HEK293 (cell line): ENCODE data around the gene RGS19.

Experiments
- BCL11B ChIP-seq: fragments of 450-650 bp; formaldehyde crosslinking; IDR thresholded peaks from 2 replicates; pipeline ENCODE4 v1.5.1; 2016; ENCODE audit warnings: low read depth, missing biosample characterization, missing genetic modification characterization
- GLI2 ChIP-seq: fragments of 450-650 bp; formaldehyde crosslinking; IDR thresholded peaks from 2 replicates; pipeline ENCODE4; 2017; ENCODE audit warnings: missing biosample characterization, missing genetic modification characterization, low read depth, borderline replicate concordance
- GLIS1 ChIP-seq: fragments of 450-650 bp; formaldehyde crosslinking; IDR thresholded peaks from 2 replicates; pipeline ENCODE4 v1.5.1; 2016; ENCODE audit warnings: missing biosample characterization, missing genetic modification characterization
- GLIS2 ChIP-seq: fragments of 450-650 bp; formaldehyde crosslinking; IDR thresholded peaks from 2 replicates; pipeline ENCODE4 v1.5.1; 2016; ENCODE audit warnings: missing biosample characterization, missing genetic modification characterization
- KLF8 ChIP-seq: fragments of 450-650 bp; formaldehyde crosslinking; IDR thresholded peaks from 2 replicates; pipeline ENCODE4 v1.5.1; 2016; ENCODE audit warnings: missing biosample characterization, missing genetic modification characterization
- MEIS1 ChIP-seq: sonication (generic); formaldehyde crosslinking; IDR thresholded peaks from 2 replicates; pipeline ENCODE4 v1.8.1; 2022; ENCODE audit warnings: missing genetic modification reagents, mild to moderate bottlenecking, borderline replicate concordance
- MYNN ChIP-seq: fragments of 450-650 bp; formaldehyde crosslinking; IDR thresholded peaks from 2 replicates; pipeline ENCODE4 v1.5.1; 2016; ENCODE audit warnings: missing biosample characterization, missing genetic modification characterization, borderline replicate concordance
- REPIN1 ChIP-seq: fragments of 450-650 bp; formaldehyde crosslinking; IDR thresholded peaks from 2 replicates; pipeline ENCODE4 v1.5.1; 2017; ENCODE audit warnings: missing biosample characterization, missing genetic modification characterization, low read depth
- SCRT1 ChIP-seq: fragments of 450-650 bp; formaldehyde crosslinking; IDR thresholded peaks from 2 replicates; pipeline ENCODE4 v1.5.1; 2016; ENCODE audit warnings: missing biosample characterization, missing genetic modification characterization, borderline replicate concordance
- YY2 ChIP-seq: fragments of 450-650 bp; formaldehyde crosslinking; IDR thresholded peaks from 2 replicates; pipeline ENCODE4 v1.5.1; 2016; ENCODE audit warnings: missing biosample characterization, missing genetic modification characterization
- ZBTB7A ChIP-seq: fragments of 450-650 bp; formaldehyde crosslinking; IDR thresholded peaks from 2 replicates; pipeline ENCODE4 v1.5.1; 2016; ENCODE audit warnings: low read depth, missing biosample characterization, missing genetic modification characterization
- ZBTB8A ChIP-seq: fragments of 450-650 bp; formaldehyde crosslinking; IDR thresholded peaks from 2 replicates; pipeline ENCODE4 v1.5.1; 2016; ENCODE audit warnings: missing biosample characterization, missing genetic modification characterization
- ZIC2 ChIP-seq: fragments of 450-650 bp; formaldehyde crosslinking; IDR thresholded peaks from 2 replicates; pipeline ENCODE4 v1.5.1; 2016; ENCODE audit warnings: missing biosample characterization, missing genetic modification characterization
- ZNF138 ChIP-seq: fragments of 450-650 bp; formaldehyde crosslinking; IDR thresholded peaks from 2 replicates; pipeline ENCODE4 v1.5.1; 2016; ENCODE audit warnings: missing biosample characterization, missing genetic modification characterization, borderline replicate concordance
- ZNF157 ChIP-seq: fragments of 450-650 bp; formaldehyde crosslinking; IDR thresholded peaks from 2 replicates; pipeline ENCODE4 v1.5.1; 2016; ENCODE audit warnings: missing biosample characterization, missing genetic modification characterization
- ZNF169 ChIP-seq: fragments of 450-650 bp; formaldehyde crosslinking; IDR thresholded peaks from 2 replicates; pipeline ENCODE4 v1.5.1; 2016; ENCODE audit warnings: missing biosample characterization, missing genetic modification characterization
- ZNF184 ChIP-seq: fragments of 450-650 bp; IDR thresholded peaks from 2 replicates; pipeline ENCODE4 v1.5.1; 2018; ENCODE audit warnings: missing biosample characterization, mild to moderate bottlenecking, missing genetic modification characterization
- ZNF214 ChIP-seq: fragments of 450-650 bp; formaldehyde crosslinking; IDR thresholded peaks from 2 replicates; pipeline ENCODE4 v1.5.1; 2017; ENCODE audit warnings: missing biosample characterization, mild to moderate bottlenecking, missing genetic modification characterization, borderline replicate concordance
- ZNF311 ChIP-seq: fragments of 450-650 bp; formaldehyde crosslinking; IDR thresholded peaks from 2 replicates; pipeline ENCODE4 v1.5.1; 2017; ENCODE audit warnings: missing biosample characterization, missing genetic modification characterization, borderline replicate concordance
- ZNF354C ChIP-seq: fragments of 450-650 bp; formaldehyde crosslinking; IDR thresholded peaks from 2 replicates; pipeline ENCODE4 v1.5.1; 2016; ENCODE audit warnings: missing biosample characterization, missing genetic modification characterization, low read depth, borderline replicate concordance
- ZNF423 ChIP-seq: fragments of 450-650 bp; formaldehyde crosslinking; IDR thresholded peaks from 2 replicates; pipeline ENCODE4 v1.5.1; 2016; ENCODE audit warnings: missing biosample characterization, missing genetic modification characterization
- ZNF530 ChIP-seq: fragments of 450-650 bp; formaldehyde crosslinking; IDR thresholded peaks from 2 replicates; pipeline ENCODE4 v1.5.1; 2016; ENCODE audit warnings: low read depth, missing biosample characterization, missing genetic modification characterization
- ZNF544 ChIP-seq: fragments of 450-650 bp; formaldehyde crosslinking; IDR thresholded peaks from 2 replicates; pipeline ENCODE4 v1.5.0; 2017; ENCODE audit warnings: missing biosample characterization, missing genetic modification characterization
- ZNF555 ChIP-seq: fragments of 450-650 bp; formaldehyde crosslinking; conservative IDR thresholded peaks from 2 replicates; pipeline ENCODE4 v1.5.1; 2017; ENCODE audit warnings: missing biosample characterization, mild to moderate bottlenecking, missing genetic modification characterization, inconsistent platforms
- ZNF600 ChIP-seq: fragments of 450-650 bp; formaldehyde crosslinking; IDR thresholded peaks from 2 replicates; pipeline ENCODE4 v1.5.1; 2016; ENCODE audit warnings: missing biosample characterization, missing genetic modification characterization
- ZNF624 ChIP-seq: fragments of 450-650 bp; formaldehyde crosslinking; IDR thresholded peaks from 2 replicates; pipeline ENCODE4 v1.5.1; 2017; ENCODE audit warnings: missing biosample characterization, missing genetic modification characterization
- ZNF785 ChIP-seq: fragments of 450-650 bp; formaldehyde crosslinking; IDR thresholded peaks from 2 replicates; pipeline ENCODE4 v1.5.1; 2016; ENCODE audit warnings: missing biosample characterization, missing genetic modification characterization
- ZXDB ChIP-seq: fragments of 450-650 bp; formaldehyde crosslinking; IDR thresholded peaks from 2 replicates; pipeline ENCODE4 v1.5.1; 2016; ENCODE audit warnings: missing biosample characterization, missing genetic modification characterization
- TF ChIP-seq, protein P1 (sequence below): fragments of 450-650 bp; formaldehyde crosslinking; IDR thresholded peaks from 2 replicates; pipeline ENCODE4 v1.5.1; 2016; ENCODE audit warnings: missing biosample characterization, missing genetic modification characterization
- TF ChIP-seq, protein P2 (sequence below): fragments of 450-650 bp; formaldehyde crosslinking; IDR thresholded peaks from 2 replicates; pipeline ENCODE4 v1.5.1; 2016; ENCODE audit warnings: missing biosample characterization, missing genetic modification characterization
- TF ChIP-seq, protein P3 (sequence below): fragments of 450-650 bp; formaldehyde crosslinking; IDR thresholded peaks from 2 replicates; pipeline ENCODE4 v1.5.1; 2016; ENCODE audit warnings: missing biosample characterization, missing genetic modification characterization
- TF ChIP-seq, protein P4 (sequence below): fragments of 450-650 bp; formaldehyde crosslinking; IDR thresholded peaks from 2 replicates; pipeline ENCODE4 v1.5.1; 2017; ENCODE audit warnings: missing biosample characterization, mild to moderate bottlenecking, missing genetic modification characterization, moderate library complexity
- TF ChIP-seq, protein P5 (sequence below): fragments of 450-650 bp; formaldehyde crosslinking; IDR thresholded peaks from 2 replicates; pipeline ENCODE4 v1.5.1; 2016; ENCODE audit warnings: missing biosample characterization, missing genetic modification characterization

The RGS19 gene

DNA sequence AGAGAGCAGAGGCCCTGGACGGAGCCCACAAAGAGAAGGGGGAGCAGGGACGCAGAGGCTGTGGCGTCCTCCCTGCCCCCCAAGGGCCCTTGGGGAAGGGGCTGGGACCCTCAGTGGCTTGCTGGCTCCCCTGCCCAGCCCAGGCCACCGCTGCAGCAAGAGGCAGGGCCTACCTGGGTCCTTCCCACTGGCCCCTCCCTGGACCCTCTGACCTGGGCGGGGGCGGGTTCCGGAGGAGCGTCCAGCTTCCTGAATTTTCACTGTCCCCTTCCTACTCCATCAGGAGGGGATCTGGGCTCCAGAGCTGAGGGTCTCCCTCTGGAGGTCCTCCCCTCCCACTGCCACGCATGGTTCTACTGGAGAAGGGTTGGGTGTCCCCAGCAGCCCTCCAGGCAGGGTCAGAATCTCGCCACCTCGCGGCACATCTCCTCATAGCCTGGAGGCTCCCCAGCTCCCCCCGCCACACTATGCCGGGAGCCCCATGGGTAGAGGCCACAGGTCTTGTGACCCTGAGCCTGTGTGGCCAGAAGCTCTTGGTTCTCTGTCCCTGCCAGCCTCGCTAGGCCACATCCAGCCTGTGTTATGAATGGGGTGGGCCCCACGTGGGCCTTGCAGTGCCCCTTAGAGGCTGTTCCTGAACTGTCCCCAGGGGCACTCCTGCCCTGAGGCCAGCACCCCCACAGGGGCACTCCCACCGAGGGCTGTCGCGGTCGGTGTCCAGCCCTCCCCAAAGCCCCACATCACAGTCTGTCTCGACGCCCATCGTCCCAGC lies 28.9 kb downstream of the RGS19 start (continued):
- no peak for TF ChIP-seq GLI2 (tag by site-specific recombination)
- no peak for TF ChIP-seq MYNN (tag by site-specific recombination)
- TF ChIP-seq ZBTB8A: 0 out of 2 replicates have a peak, but pooled peaks have one; percentile 16
- TF ChIP-seq, protein P1, sequence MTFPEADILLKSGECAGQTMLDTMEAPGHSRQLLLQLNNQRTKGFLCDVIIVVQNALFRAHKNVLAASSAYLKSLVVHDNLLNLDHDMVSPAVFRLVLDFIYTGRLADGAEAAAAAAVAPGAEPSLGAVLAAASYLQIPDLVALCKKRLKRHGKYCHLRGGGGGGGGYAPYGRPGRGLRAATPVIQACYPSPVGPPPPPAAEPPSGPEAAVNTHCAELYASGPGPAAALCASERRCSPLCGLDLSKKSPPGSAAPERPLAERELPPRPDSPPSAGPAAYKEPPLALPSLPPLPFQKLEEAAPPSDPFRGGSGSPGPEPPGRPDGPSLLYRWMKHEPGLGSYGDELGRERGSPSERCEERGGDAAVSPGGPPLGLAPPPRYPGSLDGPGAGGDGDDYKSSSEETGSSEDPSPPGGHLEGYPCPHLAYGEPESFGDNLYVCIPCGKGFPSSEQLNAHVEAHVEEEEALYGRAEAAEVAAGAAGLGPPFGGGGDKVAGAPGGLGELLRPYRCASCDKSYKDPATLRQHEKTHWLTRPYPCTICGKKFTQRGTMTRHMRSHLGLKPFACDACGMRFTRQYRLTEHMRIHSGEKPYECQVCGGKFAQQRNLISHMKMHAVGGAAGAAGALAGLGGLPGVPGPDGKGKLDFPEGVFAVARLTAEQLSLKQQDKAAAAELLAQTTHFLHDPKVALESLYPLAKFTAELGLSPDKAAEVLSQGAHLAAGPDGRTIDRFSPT (tag by site-specific recombination): no peak
- TF ChIP-seq ZXDB (tag by site-specific recombination): no peak
- TF ChIP-seq, protein P2, sequence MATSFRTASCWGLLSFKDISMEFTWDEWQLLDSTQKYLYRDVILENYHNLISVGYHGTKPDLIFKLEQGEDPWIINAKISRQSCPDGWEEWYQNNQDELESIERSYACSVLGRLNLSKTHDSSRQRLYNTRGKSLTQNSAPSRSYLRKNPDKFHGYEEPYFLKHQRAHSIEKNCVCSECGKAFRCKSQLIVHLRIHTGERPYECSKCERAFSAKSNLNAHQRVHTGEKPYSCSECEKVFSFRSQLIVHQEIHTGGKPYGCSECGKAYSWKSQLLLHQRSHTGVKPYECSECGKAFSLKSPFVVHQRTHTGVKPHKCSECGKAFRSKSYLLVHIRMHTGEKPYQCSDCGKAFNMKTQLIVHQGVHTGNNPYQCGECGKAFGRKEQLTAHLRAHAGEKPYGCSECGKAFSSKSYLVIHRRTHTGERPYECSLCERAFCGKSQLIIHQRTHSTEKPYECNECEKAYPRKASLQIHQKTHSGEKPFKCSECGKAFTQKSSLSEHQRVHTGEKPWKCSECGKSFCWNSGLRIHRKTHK (tag by site-specific recombination): no peak
- no peak for TF ChIP-seq KLF8 (tag by site-specific recombination)
- TF ChIP-seq ZBTB7A (tag by site-specific recombination): no peak
- TF ChIP-seq ZNF600 (tag by site-specific recombination): no peak
- no peak for TF ChIP-seq REPIN1 (tag by site-specific recombination)
- TF ChIP-seq ZNF785 (tag by site-specific recombination): no peak
- TF ChIP-seq, protein P3, sequence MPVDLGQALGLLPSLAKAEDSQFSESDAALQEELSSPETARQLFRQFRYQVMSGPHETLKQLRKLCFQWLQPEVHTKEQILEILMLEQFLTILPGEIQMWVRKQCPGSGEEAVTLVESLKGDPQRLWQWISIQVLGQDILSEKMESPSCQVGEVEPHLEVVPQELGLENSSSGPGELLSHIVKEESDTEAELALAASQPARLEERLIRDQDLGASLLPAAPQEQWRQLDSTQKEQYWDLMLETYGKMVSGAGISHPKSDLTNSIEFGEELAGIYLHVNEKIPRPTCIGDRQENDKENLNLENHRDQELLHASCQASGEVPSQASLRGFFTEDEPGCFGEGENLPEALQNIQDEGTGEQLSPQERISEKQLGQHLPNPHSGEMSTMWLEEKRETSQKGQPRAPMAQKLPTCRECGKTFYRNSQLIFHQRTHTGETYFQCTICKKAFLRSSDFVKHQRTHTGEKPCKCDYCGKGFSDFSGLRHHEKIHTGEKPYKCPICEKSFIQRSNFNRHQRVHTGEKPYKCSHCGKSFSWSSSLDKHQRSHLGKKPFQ (tag by site-specific recombination): no peak
- TF ChIP-seq YY2: no peak
- TF ChIP-seq ZNF530: no peak
- TF ChIP-seq ZIC2 (tag by site-specific recombination): peak; percentile 36; the same call in 1 of the 2 replicates
- TF ChIP-seq GLIS2 (tag by site-specific recombination): 0 out of 2 replicates have a peak, but pooled peaks have one; percentile 38
- TF ChIP-seq, protein P4, sequence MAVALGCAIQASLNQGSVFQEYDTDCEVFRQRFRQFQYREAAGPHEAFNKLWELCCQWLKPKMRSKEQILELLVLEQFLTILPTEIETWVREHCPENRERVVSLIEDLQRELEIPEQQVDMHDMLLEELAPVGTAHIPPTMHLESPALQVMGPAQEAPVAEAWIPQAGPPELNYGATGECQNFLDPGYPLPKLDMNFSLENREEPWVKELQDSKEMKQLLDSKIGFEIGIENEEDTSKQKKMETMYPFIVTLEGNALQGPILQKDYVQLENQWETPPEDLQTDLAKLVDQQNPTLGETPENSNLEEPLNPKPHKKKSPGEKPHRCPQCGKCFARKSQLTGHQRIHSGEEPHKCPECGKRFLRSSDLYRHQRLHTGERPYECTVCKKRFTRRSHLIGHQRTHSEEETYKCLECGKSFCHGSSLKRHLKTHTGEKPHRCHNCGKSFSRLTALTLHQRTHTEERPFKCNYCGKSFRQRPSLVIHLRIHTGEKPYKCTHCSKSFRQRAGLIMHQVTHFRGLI (tag by site-specific recombination): no peak
- peak; percentile 19; the same call in 1 of the 2 replicates for TF ChIP-seq ZNF423 (tag by site-specific recombination)
- TF ChIP-seq ZNF354C (tag by site-specific recombination): no peak
- peak; percentile 68 for TF ChIP-seq GLIS1 (tag by site-specific recombination)
- no peak for TF ChIP-seq ZNF184 (tag by site-specific recombination)
- TF ChIP-seq ZNF311: no peak
- TF ChIP-seq ZNF169 (tag by site-specific recombination): no peak
- no peak for TF ChIP-seq ZNF214 (tag by site-specific recombination)
- TF ChIP-seq ZNF624 (tag by site-specific recombination): no peak
- TF ChIP-seq, protein P5, sequence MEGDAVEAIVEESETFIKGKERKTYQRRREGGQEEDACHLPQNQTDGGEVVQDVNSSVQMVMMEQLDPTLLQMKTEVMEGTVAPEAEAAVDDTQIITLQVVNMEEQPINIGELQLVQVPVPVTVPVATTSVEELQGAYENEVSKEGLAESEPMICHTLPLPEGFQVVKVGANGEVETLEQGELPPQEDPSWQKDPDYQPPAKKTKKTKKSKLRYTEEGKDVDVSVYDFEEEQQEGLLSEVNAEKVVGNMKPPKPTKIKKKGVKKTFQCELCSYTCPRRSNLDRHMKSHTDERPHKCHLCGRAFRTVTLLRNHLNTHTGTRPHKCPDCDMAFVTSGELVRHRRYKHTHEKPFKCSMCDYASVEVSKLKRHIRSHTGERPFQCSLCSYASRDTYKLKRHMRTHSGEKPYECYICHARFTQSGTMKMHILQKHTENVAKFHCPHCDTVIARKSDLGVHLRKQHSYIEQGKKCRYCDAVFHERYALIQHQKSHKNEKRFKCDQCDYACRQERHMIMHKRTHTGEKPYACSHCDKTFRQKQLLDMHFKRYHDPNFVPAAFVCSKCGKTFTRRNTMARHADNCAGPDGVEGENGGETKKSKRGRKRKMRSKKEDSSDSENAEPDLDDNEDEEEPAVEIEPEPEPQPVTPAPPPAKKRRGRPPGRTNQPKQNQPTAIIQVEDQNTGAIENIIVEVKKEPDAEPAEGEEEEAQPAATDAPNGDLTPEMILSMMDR (tag by site-specific recombination): peak; percentile 22; the same call in 1 of the 2 replicates
- TF ChIP-seq SCRT1 (tag by site-specific recombination): no peak
- no peak for TF ChIP-seq ZNF157 (tag by site-specific recombination)
- TF ChIP-seq ZNF555: no peak
- TF ChIP-seq BCL11B (tag by site-specific recombination): no peak
- TF ChIP-seq MEIS1: no peak
- no peak for TF ChIP-seq ZNF544 (tag by site-specific recombination)
- no peak for TF ChIP-seq ZNF138 (tag by site-specific recombination)
